Loucy (cell line): Measurements from ENCODE around the gene STAP2.

ENCODE experiments used
- H2AFZ ChIP-seq: fragments of 200-600 bp; sonication (generic); 2 replicates; pipeline ENCODE4 v1.6.0; 2016; ENCODE audit warnings: antibody characterized with exemption, mild to moderate bottlenecking, low read length, moderate library complexity
- H3F3A ChIP-seq: fragments of 200-600 bp; 2 replicates; pipeline ENCODE4 v1.6.0; 2016; ENCODE audit warnings: antibody characterized with exemption, low read depth, mild to moderate bottlenecking
- H3K27me3 ChIP-seq: fragments of 200-600 bp; sonication (generic); 2 replicates; pipeline ENCODE4 v1.6.1; 2014; ENCODE audit warnings: low read length, mild to moderate bottlenecking; ENCODE audit not compliant: insufficient read depth, poor library complexity, severe bottlenecking
- H3K36me3 ChIP-seq: fragments of 200-600 bp; sonication (generic); 2 replicates; pipeline ENCODE4 v1.6.1; 2016; ENCODE audit warnings: low read length; ENCODE audit not compliant: insufficient read depth
- H3K4me1 ChIP-seq: fragments of 200-600 bp; sonication (generic); 2 replicates; pipeline ENCODE4 v1.5.1; 2014; ENCODE audit warnings: low read length, mild to moderate bottlenecking; ENCODE audit not compliant: insufficient read depth, poor library complexity, severe bottlenecking
- H3K4me2 ChIP-seq: fragments of 200-600 bp; sonication (generic); 2 replicates; pipeline ENCODE4 v1.6.0; 2014; ENCODE audit warnings: antibody characterized with exemption, low read length, low read depth, mild to moderate bottlenecking; ENCODE audit not compliant: poor library complexity, severe bottlenecking
- H3K4me3 ChIP-seq: fragments of 200-600 bp; sonication (generic); 2 replicates; pipeline ENCODE4 v1.5.1; 2014; ENCODE audit warnings: low read length, mild to moderate bottlenecking, mixed read lengths; ENCODE audit not compliant: poor library complexity, severe bottlenecking
- H3K79me2 ChIP-seq: fragments of 200-600 bp; sonication (generic); 2 replicates; pipeline ENCODE4 v1.6.1; 2014; ENCODE audit warnings: low read length; ENCODE audit not compliant: insufficient read depth
- H3K9ac ChIP-seq: fragments of 200-600 bp; sonication (generic); 2 replicates; pipeline ENCODE4 v1.6.0; 2014; ENCODE audit warnings: mild to moderate bottlenecking, low read depth, low read length, moderate library complexity; ENCODE audit not compliant: poor library complexity, severe bottlenecking
- H3K9me2 ChIP-seq: fragments of 200-600 bp; sonication (generic); replicated peaks from 2 replicates; pipeline ENCODE4 v1.6.1; 2016; ENCODE audit warnings: low read depth, low read length, mixed read lengths
- H3K9me3 ChIP-seq: fragments of 200-600 bp; sonication (generic); 2 replicates; pipeline ENCODE4 v1.6.1; 2014; ENCODE audit warnings: mild to moderate bottlenecking, antibody characterized with exemption, low read length, low read depth; ENCODE audit not compliant: insufficient read depth
- H4K20me1 ChIP-seq: fragments of 200-600 bp; sonication (generic); 2 replicates; pipeline ENCODE4 v1.6.0; 2014; ENCODE audit warnings: antibody characterized with exemption, low read length, mild to moderate bottlenecking; ENCODE audit not compliant: insufficient read depth, poor library complexity, severe bottlenecking
- CTCF ChIP-seq: fragments of 200-600 bp; sonication (generic); conservative IDR thresholded peaks from 2 replicates; pipeline ENCODE4 v1.5.1; 2014; ENCODE audit warnings: mild to moderate bottlenecking, antibody characterized with exemption, low read length
- EZH2phosphoT487 ChIP-seq: fragments of 200-600 bp; IDR thresholded peaks from 2 replicates; pipeline ENCODE4 v1.6.1; 2018; ENCODE audit warnings: antibody characterized with exemption, mild to moderate bottlenecking, moderate library complexity, borderline replicate concordance

The STAP2 gene

GRCh38 chr19:4294389-4294788 lies 44.2 kb downstream of the STAP2 start:
- Histone ChIP-seq H3K9ac (no peak overlapping the region), H3K4me2 (no peak overlapping the region), H3K9me2 (no peaks in the 10 kb centered on the region), H3K4me3 (no peak overlapping the region), H3K4me1 (no peaks in the 10 kb centered on the region), H3F3A (no peaks in the 10 kb centered on the region), H3K9me3 (no peaks in the 10 kb centered on the region), H4K20me1 (no peaks in the 10 kb centered on the region), H3K27me3 (no peaks in the 10 kb centered on the region), H3K36me3 (no peaks in the 10 kb centered on the region), H3K79me2 (no peaks in the 10 kb centered on the region), H2AFZ (no peak overlapping the region)
- TF ChIP-seq EZH2phosphoT487, result no peak
- no peak for TF ChIP-seq CTCF

DNA sequence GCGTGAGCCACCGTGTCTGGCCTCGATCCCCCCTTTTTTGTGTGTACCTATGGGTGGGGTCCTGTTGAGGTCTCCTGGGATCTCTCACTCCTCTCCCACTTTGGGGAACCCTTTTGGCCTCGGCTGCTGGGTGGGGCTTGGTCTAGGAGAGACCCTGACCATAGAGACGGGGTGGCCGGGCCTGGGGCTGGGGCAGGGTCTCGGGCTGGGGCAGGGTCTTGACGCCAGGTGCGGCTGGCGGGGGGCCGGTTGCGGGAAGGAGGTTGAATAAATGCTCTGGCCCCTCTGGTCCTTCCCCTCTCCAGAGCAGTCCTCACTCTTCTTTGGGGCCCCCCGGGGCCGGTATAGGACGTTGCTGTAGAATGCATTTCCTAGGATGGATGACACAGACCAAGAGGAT lies 46.1 kb downstream of the STAP2 start:
- H3F3A ChIP-seq, result no peaks in the 10 kb centered on the region
- H3K27me3 ChIP-seq, result no peaks in the 10 kb centered on the region
- no peak overlapping the region for H2AFZ ChIP-seq
- no peaks in the 10 kb centered on the region for H3K4me1 ChIP-seq
- H3K4me2 ChIP-seq, result no peak overlapping the region
- no peaks in the 10 kb centered on the region for H3K79me2 ChIP-seq
- no peak for TF ChIP-seq EZH2phosphoT487
- TF ChIP-seq CTCF, result no peak
- H3K36me3 ChIP-seq, result no peaks in the 10 kb centered on the region
- no peaks in the 10 kb centered on the region for H4K20me1 ChIP-seq
- H3K9me3 ChIP-seq, result no peaks in the 10 kb centered on the region
- H3K9me2 ChIP-seq, result no peaks in the 10 kb centered on the region
- no peak overlapping the region for H3K4me3 ChIP-seq
- H3K9ac ChIP-seq, result no peak overlapping the region

- Histone ChIP-seq H3K4me3 (no peak overlapping the region), H3K79me2 (no peaks in the 10 kb centered on the region), H3K9me2 (no peaks in the 10 kb centered on the region), H3K9ac (no peak overlapping the region), H3K36me3 (no peaks in the 10 kb centered on the region), H2AFZ (no peak overlapping the region), H3K4me2 (no peak overlapping the region), H3K9me3 (no peaks in the 10 kb centered on the region), H3F3A (no peaks in the 10 kb centered on the region), H3K27me3 (no peaks in the 10 kb centered on the region), H4K20me1 (no peaks in the 10 kb centered on the region), H3K4me1 (no peaks in the 10 kb centered on the region)
- TF ChIP-seq EZH2phosphoT487, result no peak
- no peak for TF ChIP-seq CTCF
Observed at GRCh38 chr19:4291184-4291732, 47.4 kb downstream of the STAP2 start.
